NB4 (cell line): ENCODE results near the gene PODN.

Source experiments
- POLR2A ChIP-seq: IDR thresholded peaks from 2 replicates; pipeline ENCODE4 v1.6.1; 2011; ENCODE audit warnings: mild to moderate bottlenecking; ENCODE audit not compliant: insufficient read length; ENCODE audit errors: extremely low read depth
- TF ChIP-seq, protein P1 (sequence below): IDR thresholded peaks from 2 replicates; pipeline ENCODE4 v1.6.1; 2011; ENCODE audit warnings: low read depth, low read length

DNA sequence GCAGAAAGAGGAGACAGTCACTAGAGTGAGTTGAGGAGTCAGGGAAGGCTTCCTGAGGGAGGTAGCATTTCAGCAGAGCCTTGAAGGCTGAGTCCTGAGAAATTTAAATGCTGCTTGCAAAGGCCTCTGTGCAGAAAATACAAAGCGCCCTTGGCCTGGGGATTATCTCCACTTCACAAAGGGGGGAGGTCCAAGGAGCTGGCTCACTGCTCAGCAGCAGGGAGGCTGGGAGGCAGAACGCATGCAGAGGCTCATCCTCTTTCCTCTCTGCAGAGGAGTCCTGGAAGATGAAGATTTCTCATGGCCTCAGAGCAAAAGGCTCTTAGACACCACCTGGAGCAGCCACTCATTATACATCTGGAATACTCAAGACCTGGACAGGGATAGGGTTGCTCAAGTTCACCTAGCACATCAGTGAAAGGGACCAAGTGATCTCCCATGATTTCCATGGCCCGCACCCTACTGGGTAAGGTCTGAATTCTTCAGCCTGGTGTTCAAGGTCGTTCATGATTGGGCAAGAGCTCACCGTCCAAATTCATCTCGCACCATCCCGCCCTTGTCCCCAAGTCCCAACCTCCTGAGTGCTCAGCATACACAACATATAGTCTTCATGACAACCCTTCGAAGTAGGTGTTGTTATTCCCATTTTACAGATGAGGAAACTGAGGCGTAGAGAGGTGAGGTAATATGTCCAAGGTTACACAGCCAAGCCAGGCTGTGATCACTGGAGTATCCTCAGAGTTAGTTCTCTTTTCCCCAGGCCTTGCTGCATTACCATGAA lies 71.4 kb downstream of the PODN start:
- no peak for TF ChIP-seq POLR2A
- TF ChIP-seq, protein P1, sequence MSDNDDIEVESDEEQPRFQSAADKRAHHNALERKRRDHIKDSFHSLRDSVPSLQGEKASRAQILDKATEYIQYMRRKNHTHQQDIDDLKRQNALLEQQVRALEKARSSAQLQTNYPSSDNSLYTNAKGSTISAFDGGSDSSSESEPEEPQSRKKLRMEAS, result no peak
